Fibroblast of lung (primary cell): ENCODE data around the gene RAB43.

Experiments
- EZH2 ChIP-seq: IDR thresholded peaks from 2 replicates; pipeline ENCODE4 v1.5.1; 2012; ENCODE audit warnings: low read length, control low read depth, mild to moderate bottlenecking; ENCODE audit errors: missing control alignments
- TF ChIP-seq, protein P1 (sequence below), 2 donors: IDR thresholded peaks in 1 of 2; conservative IDR thresholded peaks in 1 of 2; 1 replicate in 1 of 2; 2 replicates in 1 of 2; pipeline ENCODE4 v1.5.1; 2011 to 2012; ENCODE audit warnings: low read length in 2 of 2, control low read depth in 1 of 2, inconsistent platforms in 1 of 2, low read depth in 1 of 2, mild to moderate bottlenecking in 1 of 2

DNA sequence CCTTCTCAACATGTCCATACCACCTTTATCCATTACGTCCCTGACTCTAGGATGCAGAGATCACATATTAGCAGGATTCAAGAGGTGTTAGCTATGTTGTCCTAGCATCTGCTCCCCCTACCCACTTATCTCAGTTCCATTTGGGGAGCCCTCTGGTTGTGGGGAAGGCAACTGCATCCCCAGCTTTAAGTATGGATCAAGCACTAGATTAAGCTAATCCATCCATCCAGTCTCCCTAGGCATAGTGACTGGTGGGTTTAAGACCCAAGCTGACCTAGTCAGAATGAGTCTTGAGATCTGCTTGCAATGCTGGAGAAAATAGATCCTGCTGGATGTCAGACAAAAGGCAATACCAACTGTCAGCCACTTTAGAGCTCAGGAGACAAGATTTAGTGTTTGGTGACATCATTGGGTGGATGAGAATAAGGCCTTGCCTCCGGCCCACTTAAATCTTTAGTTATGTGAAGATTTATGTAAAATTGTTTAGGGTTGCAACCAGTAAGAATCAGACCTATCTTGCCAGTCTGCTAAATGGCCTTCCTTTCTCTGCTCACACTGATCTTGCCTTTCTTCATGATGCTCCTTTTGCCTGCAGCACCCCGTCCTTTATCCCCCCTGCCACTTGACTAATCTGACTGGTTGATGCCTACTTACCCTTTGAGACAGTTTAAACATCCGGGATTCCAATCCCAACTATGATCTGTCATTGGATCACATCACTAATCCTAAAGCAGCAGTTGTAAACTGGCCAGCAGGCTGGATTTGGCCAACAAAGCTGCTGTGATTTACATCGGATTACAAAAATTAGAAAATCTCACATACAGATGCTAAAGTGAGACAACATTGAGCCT, 41.4 kb upstream of the RAB43 start:
- TF ChIP-seq, protein P1, sequence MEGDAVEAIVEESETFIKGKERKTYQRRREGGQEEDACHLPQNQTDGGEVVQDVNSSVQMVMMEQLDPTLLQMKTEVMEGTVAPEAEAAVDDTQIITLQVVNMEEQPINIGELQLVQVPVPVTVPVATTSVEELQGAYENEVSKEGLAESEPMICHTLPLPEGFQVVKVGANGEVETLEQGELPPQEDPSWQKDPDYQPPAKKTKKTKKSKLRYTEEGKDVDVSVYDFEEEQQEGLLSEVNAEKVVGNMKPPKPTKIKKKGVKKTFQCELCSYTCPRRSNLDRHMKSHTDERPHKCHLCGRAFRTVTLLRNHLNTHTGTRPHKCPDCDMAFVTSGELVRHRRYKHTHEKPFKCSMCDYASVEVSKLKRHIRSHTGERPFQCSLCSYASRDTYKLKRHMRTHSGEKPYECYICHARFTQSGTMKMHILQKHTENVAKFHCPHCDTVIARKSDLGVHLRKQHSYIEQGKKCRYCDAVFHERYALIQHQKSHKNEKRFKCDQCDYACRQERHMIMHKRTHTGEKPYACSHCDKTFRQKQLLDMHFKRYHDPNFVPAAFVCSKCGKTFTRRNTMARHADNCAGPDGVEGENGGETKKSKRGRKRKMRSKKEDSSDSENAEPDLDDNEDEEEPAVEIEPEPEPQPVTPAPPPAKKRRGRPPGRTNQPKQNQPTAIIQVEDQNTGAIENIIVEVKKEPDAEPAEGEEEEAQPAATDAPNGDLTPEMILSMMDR (conservative IDR thresholded peaks at IDR 0.05 in 1 of 2, IDR thresholded peaks at IDR 0.05 in 1 of 2; ENCODE audit: low read depth in 1 of 2, low read length in 2 of 2): peak; percentile 16 to 40
- TF ChIP-seq EZH2: no peak
